Stimulated activated CD4-positive, alpha-beta T cell treated with anti-CD3 and anti-CD28 coated beads, Interleukin-2, amount 100 ng/mL, for 24 hours (primary cell): Measurements from ENCODE around the gene ADAMTSL1.

ENCODE experiments used
- DNase-seq, 2 donors: peaks; one replicate each; pipeline ENCODE4 v3.0.0-alpha.2; 2020

The ADAMTSL1 gene

DNA sequence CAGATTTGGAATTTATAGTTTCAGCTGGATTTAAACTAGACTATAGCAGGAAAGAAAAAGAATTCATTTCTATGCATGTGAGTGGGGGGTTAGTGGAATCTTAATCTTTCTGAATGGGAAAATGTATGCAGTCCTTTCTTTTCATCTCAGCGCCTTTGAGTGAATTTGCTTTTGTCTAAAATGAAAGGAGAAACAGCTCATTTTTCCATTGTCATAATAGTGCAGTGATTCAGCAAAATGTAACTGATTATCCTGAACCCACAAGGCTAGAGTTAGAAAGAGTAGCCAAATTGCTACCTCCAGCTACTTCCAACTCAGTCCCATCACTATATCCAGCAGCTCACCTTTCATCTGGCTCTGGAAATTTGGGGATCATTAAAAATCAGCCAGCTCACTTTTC, 134.4 kb downstream of the ADAMTSL1 start:
- DNase-seq: no peak

- no peak for DNase-seq
These were observed 137.0 kb downstream of the ADAMTSL1 start for GRCh38 chr9:18610956-18611355.

GRCh38 chr9:18611971-18612370, 138.0 kb downstream of the ADAMTSL1 start:
- no peak for DNase-seq

GRCh38 chr9:18614116-18614515, 140.2 kb downstream of the ADAMTSL1 start:
- no peak for DNase-seq

GRCh38 chr9:18614651-18615050, 140.7 kb downstream of the ADAMTSL1 start:
- DNase-seq: no peak

DNA sequence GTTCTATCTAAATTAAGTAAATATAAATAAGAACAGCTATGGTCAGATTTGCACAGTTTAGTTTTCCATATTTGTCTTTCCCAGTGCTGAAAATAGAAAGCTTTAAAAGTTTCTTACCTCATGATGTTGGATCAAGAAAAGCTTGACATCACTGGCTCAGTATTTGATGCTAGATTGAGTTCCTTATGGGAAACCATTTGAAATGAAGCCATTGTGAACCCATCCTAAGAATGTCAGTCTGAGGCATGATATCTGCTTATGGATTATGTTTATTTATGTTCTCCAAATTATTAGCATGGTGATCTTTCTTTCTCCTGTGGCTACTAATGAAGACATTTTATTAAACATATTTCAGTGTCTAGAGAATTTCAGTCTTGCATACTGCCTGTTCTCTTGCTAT, 143.0 kb downstream of the ADAMTSL1 start:
- DNase-seq: no peak

GRCh38 chr9:18617759-18618158, 143.8 kb downstream of the ADAMTSL1 start:
- DNase-seq: no peak

- no peak for DNase-seq
These were observed 144.9 kb downstream of the ADAMTSL1 start for GRCh38 chr9:18618862-18619261.

DNA sequence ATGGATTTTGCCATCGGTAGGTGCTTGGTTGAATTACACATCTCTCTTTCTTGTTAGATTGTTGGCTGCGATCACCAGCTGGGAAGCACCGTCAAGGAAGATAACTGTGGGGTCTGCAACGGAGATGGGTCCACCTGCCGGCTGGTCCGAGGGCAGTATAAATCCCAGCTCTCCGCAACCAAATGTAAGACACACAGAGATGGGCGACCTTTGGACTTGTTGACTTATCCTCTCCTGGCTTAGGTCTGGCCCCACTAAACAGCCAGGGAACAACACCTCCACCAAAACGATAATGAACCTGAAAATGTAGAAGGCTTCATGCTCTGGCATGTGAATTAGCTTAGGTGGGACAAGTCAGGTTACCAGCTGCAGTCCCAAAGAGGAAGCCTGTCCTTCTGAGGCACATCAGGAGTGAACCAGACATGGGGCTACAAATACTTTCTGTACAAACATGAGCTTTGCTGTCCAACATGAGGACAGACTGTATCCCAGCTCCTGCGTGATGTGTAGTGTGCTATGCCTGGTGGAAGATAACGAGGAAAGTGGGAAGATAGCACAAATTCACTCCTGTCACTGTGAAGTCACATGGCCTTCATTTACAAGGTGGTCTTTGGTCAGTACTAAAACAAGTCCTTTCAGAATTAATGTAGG, 148.4 kb downstream of the ADAMTSL1 start:
- DNase-seq: no peak

DNA sequence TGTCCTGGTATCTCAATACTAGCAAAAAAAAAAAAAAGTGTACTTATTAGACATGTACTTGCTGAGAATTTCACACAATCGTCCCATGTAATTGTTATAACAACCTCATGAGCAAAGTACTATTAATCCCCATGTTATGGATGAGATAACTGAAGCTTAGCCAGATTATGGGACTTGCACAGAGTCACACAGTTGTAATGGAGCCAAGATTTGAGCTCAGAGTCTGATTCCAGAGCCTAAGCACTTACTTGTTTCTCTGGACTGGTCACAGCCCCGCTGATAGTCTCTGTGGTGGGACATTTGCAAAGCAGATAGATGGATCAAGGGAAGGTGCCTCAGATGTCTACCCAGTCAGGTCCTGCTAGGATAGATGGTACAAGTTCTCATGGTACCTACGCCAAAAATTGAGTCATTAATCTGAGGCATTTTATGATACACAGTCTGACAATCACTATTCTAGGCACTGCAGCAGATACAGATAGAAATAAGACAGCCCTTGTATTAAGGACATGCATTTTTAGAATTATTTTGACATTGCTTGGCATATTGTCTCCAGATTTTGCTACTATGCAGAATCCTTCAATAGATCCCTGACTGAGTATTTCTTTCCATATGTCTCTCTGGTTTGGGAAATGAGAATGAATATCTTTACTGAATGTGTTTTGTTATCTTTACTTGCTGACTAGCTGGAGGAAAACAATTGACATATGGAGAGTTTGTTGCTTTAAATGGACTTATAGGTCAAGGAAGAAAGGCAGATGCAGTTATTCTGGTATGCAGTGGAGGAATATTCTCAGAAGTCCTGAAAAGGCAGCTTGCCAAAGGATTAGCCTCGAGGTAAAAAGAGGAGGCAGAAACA, 149.5 kb downstream of the ADAMTSL1 start:
- DNase-seq: no peak

GRCh38 chr9:18626046-18626698, 152.2 kb downstream of the ADAMTSL1 start:
- DNase-seq: no peak

DNA sequence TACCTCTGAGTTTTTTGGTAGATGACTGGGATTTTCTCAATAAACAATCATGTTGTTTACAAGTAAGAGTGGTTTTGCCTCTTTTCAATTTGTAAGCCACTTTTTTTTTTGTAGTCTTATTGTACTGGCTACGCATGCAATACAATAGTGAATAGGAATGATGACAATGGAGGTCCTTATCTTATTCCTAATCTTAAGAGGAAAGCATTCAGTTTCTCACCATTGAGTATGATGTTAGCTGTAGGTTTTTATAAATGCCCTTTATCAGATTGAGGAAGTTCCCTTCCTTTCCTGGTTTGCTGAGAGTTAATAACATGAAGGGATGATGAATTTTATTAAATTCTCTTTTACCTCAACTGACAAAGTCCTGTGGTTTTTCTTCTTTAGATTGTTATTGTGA, 155.2 kb downstream of the ADAMTSL1 start:
- no peak for DNase-seq

DNA sequence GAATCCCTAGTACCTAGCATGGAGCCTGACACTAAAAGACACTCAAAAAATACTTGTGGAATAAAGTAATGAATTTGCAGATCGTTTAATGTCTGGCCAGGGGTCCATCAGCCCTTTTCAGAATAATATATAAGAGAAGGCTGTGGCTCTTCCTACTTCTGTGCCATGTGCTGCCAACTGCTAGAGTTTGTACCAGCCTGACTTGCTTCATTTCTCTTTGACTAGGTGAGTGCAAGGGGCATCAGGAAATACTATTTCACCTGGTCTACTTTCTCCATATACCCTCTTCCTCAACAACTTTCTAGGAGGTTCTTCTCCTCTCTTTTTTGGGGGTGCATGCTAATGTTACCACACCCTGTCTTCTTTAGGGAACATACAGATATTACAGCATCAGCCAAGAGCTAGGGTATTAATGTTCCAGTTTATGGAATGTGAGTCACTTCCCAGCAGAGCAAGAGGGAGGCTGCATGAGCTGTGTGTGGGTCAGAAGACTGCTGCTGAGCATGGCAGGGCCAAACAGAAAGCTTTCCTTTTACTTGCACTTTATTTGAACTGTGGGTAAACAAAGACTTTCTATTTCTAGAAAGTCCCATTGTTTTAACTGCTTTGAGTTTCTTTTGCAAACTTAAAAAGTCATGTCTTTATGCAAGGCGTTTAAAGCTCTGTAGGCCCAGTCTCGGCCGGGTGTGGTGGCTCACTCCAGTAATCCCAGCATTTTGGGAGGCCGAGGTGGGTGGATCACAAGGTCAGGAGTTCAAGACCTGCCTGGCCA, 158.9 kb downstream of the ADAMTSL1 start:
- no peak for DNase-seq

DNA sequence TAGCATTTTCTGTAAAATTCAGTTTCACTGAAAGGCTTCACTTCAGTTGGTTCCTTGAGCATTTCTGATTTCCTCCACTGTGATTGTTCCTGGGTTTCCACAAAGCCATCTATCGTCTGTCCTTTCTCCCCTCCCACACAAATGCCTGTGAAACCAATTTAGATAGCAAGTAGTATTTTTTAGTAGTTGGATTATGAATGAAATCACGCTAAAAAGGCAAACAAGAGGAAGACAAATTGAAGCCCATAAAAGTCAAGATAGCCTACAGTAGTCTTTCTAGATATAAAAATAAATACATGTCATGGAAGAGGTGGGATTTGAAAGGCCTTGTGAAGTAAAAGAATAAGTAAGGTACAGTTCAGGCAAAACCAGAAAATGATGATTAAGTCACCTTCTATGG, 162.8 kb downstream of the ADAMTSL1 start:
- DNase-seq: no peak

- no peak for DNase-seq
These were observed 164.7 kb downstream of the ADAMTSL1 start for GRCh38 chr9:18638371-18639249.

- DNase-seq: no peak
These were observed 166.0 kb downstream of the ADAMTSL1 start for GRCh38 chr9:18639911-18640310.

DNA sequence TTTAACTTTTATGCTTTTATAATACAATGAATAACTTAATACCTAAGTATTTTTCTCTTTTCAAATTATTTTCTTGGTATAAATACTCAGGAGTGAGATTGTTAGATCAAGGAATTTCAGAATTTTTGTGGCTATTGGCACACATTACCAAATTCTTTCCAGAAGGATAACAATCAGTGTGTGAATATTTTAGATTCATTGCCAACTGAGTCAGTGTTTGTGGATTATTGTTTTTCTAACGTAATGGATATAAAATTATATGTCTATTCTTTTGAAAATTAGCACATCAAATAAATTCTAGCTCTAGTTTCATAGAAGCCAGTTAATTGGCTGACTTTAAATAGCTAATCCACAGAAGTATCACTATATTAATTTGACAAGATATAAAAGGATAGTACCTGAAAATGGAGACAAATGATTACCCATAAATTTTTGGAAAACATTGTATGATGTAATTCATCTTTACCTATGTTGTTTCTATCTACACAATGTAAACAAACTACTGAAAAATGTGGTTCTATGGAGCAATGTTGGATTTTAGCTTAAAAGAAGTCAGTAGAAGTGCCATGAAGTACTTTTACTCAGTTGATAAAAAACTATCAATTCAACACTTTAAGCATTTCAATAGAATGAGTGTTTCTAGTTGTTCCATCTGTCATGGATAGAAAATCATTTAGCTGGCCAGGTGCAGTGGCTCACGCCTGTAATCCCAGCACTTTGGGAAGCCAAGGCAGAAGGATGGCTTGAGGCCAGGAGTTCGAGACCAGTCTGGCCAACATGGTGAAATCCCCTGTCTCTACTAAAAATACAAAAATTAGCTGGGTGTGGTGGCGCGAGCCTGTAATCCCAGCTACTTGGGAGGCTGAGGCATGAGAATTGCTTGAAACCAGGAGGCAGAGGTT, 185.1 kb downstream of the ADAMTSL1 start:
- no peak for DNase-seq

DNA sequence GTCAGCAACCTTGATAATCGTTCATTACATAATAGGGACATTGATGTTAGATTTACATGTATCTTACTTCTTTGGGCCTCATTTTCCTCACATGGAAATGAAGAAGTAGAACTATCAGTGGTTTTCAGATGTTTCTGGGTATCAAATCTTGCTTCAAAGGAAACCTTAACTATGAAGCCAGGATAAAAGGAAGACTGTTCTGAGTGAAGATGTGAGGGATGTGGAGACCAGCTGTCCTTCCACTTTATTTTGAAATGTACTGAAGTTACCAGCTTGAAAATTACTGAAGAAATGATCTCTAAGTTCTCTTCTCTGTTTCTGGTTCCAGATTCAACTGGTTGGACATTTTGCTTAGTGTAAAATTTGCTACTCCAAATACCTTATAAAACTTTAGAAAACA, 186.0 kb downstream of the ADAMTSL1 start:
- no peak for DNase-seq

GRCh38 chr9:18662320-18662719, 188.4 kb downstream of the ADAMTSL1 start:
- DNase-seq: no peak

DNA sequence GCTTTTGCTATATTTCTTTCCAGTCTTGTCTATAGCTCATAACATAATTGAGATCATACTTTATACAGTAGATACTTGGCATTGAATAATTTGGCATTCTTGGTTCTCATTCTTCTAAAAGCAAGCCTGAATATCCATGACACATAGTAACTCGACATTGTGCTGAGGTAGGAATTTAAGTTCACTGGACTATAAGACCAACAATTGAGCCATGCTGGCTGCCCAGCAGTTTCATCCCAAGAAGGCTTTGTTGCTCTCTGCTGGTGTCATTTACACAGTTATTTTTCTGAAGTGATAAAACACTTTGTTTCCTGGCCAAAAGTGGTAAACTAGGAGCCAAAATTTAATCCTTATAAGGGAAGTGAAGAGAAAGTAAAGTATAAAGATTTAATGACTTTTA, 192.0 kb downstream of the ADAMTSL1 start:
- DNase-seq: no peak

- DNase-seq: no peak
These were observed 192.4 kb downstream of the ADAMTSL1 start for GRCh38 chr9:18666348-18666747.
